Tibial nerve (tissue), 4 donors: ENCODE measurements around the gene HS6ST1. TPM values are rescaled to one million over a fixed set of nuclear protein-coding genes. Genes with fewer than 3 reads are reported as not detected.
A peak's percentile ranks its signal among the peaks of the same experiment; 100 is the strongest.

Experiments used
- DNase-seq, 2 donors: peaks; one replicate each; pipeline ENCODE4 v3.0.0-alpha.2; 2019; ENCODE audit warnings: low spot score in 2 of 2
- H3K27ac ChIP-seq, 4 donors: fragments of 200-600 bp; sonication (generic) in 3 of 4; one replicate each; pipeline ENCODE4 v1.5.1; 2017 to 2019; ENCODE audit warnings: mild to moderate bottlenecking in 1 of 4
- H3K27me3 ChIP-seq, 2 donors: fragments of 200-600 bp; sonication (generic) in 1 of 2; one replicate each; pipeline versions ENCODE4 v1.5.1 to v1.6.0; 2017 to 2019
- H3K36me3 ChIP-seq, 3 donors: fragments of 200-600 bp; sonication (generic); one replicate each; pipeline ENCODE4 v1.5.1; 2018 to 2019
- H3K4me1 ChIP-seq, 4 donors: fragments of 200-600 bp; sonication (generic) in 3 of 4; one replicate each; pipeline ENCODE4 v1.5.1; 2017 to 2019
- H3K4me3 ChIP-seq, 4 donors: fragments of 200-600 bp; sonication (generic) in 3 of 4; one replicate each; pipeline ENCODE4 v1.5.1; 2017 to 2019; ENCODE audit warnings: mild to moderate bottlenecking in 1 of 4, moderate library complexity in 1 of 4
- H3K9me3 ChIP-seq, 4 donors: fragments of 200-600 bp; sonication (generic) in 3 of 4; one replicate each; pipeline ENCODE4 v1.5.1; 2017 to 2019
- CTCF ChIP-seq, 5 experiments: fragments of 200-600 bp in 3 of 5; fragments of 450-650 bp in 2 of 5; sonication (generic) in 3 of 5; IDR thresholded peaks; one replicate each; pipeline ENCODE4 v1.5.1; 2016 to 2019; ENCODE audit warnings: antibody characterized with exemption in 5 of 5, mild to moderate bottlenecking in 3 of 5, moderate library complexity in 2 of 5
- EP300 ChIP-seq, 2 donors: sonication (generic); formaldehyde crosslinking; IDR thresholded peaks; one replicate each; pipeline ENCODE4 v1.6.1; 2017; ENCODE audit warnings: antibody characterized with exemption in 2 of 2, mild to moderate bottlenecking in 1 of 2
- POLR2A ChIP-seq, 2 donors: fragments of 450-650 bp; IDR thresholded peaks; one replicate each; pipeline ENCODE4 v1.6.1; 2017; ENCODE audit warnings: antibody characterized with exemption in 2 of 2, mild to moderate bottlenecking in 2 of 2, moderate library complexity in 2 of 2
- WGBS, 2 donors: methylation state at CpG; one replicate each; pipeline ENCODE4 v1.1.5; 2018; 5-methylcytosine and 5-hydroxymethylcytosine counted together
- total RNA-seq, 4 donors: library from RNA; depleted of rRNA; stranded (reverse); fragments of >200 nt; gene quantifications; one replicate each; pipeline ENCODE4 v1.1.0, GENCODE V29; 2016

HS6ST1 gene
- total RNA-seq, 4 donors from 2014 or later: 21.6 to 51.6 (median 39.3) TPM

DNA sequence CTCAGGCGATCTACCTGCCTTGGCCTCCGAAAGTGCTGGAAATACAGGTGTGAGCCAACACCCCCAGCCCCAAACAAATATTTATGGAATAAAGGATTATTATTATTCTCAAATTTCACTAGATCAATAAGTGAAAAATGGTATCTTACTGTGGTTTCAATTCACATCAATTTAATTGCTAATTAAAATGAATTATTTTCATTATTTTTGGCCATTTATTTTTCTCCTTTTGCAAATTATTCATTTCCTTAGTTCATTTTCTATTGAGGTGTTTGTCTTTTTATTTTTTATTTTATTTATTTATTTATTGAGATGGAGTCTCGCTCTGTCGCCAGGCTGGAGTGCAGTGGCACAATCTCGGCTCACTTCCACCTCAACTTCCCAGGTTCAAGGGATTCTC is 11.9 kb upstream of the HS6ST1 start:
- H3K27me3 ChIP-seq: no peaks in the 10 kb centered on the region
- H3K27ac ChIP-seq: no peak overlapping the region
- H3K4me3 ChIP-seq: no peak overlapping the region
- 96 to 99% methylated on average over 5 of the region's 5 CpGs for WGBS, 2 donors
- no peak for DNase-seq
- TF ChIP-seq CTCF (IDR thresholded peaks at IDR 0.05) (no peak), EP300 (IDR thresholded peaks at IDR 0.05) (no peak), POLR2A (IDR thresholded peaks at IDR 0.05) (no peak)
- H3K9me3 ChIP-seq: peaks cover 0 to 25% (median 9%) of the 10 kb centered on the region in 4 donors
- peaks cover 0 to 3% (median 0%) of the 10 kb centered on the region in 4 donors for H3K4me1 ChIP-seq
- H3K36me3 ChIP-seq: no peaks in the 10 kb centered on the region

DNA sequence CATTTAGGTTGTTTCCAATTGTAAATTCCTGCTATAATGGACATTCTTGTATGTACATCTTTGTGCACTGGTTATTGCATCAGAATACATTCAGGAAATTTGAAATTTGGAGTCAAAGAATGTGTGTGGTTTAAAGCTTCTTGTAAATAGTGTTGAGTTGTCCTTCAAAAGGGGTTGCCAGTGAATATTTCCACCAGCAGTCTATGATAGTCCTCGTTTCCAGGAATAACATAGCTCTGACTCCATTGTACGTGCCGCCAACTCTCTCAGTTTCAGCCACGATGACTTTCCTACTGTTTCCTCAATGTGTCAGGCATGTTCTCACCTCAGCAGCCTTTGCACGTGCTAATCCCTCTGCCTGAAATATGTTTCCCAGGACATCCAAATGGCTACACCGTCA is 10.9 kb upstream of the HS6ST1 start:
- no peaks in the 10 kb centered on the region for H3K27me3 ChIP-seq
- no peaks in the 10 kb centered on the region for H3K36me3 ChIP-seq
- H3K27ac ChIP-seq: no peak overlapping the region
- no peak overlapping the region for H3K4me3 ChIP-seq
- peaks cover 0 to 22% (median 8%) of the 10 kb centered on the region in 4 donors for H3K9me3 ChIP-seq
- no peak for DNase-seq
- TF ChIP-seq CTCF (IDR thresholded peaks at IDR 0.05) (no peak), POLR2A (IDR thresholded peaks at IDR 0.05) (no peak), EP300 (IDR thresholded peaks at IDR 0.05) (no peak)
- WGBS, 2 donors: 74 to 76% methylated on average over 6 of the region's 6 CpGs
- peaks cover 0 to 6% (median 2%) of the 10 kb centered on the region in 4 donors for H3K4me1 ChIP-seq

DNA sequence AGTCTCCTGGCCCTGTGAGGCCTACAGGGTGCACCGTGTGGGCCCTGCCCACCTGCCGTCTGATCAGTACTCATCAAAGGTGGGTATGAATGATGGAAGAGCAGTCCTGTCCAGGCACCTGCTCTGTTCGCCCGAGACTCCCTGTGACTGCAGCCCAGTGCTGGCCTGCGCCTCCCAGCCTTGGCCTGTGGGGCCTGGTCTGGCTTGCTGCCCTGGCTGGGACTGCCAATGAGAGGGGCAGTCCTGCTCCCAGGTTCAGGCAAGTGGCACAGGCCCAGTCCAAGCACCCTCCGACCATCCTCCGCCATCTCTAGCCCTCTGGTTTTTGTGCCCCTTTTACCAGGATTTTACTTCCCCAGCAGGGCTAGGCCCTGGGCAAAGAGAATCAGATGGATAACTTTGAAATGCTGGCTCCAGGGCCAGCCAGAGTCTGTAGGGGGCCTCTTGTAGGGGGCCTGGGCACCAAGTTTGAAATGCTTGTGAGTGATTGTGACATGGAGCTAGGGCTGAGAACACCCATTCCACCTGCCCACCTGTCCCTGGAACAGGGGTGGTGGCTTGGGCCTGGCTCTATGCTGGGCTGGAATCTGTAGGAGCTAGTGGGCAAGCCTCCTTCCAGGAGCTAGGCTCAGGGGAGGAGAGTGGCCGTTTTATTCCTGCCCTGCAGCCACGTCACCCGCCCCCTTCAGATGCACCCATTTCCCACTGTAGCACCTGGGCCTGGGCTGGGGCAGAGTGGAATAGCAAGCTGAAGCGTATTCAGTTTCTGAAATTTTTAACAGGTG is 8.7 kb upstream of the HS6ST1 start:
- H3K4me1 ChIP-seq: peaks cover 0 to 15% (median 5%) of the 10 kb centered on the region in 4 donors
- no peak overlapping the region for H3K4me3 ChIP-seq
- no peaks in the 10 kb centered on the region for H3K27me3 ChIP-seq
- H3K27ac ChIP-seq: no peak overlapping the region
- no peak for TF ChIP-seq EP300 (IDR thresholded peaks at IDR 0.05)
- no peak for DNase-seq
- no peaks in the 10 kb centered on the region for H3K36me3 ChIP-seq
- 87 to 92% methylated on average over 10 of the region's 11 CpGs for WGBS, 2 donors
- H3K9me3 ChIP-seq: peaks cover 0 to 13% (median 4%) of the 10 kb centered on the region in 4 donors

GRCh38 chr2:128326346-128326745 is 7.7 kb upstream of the HS6ST1 start:
- Histone ChIP-seq H3K9me3 (peaks cover 0 to 3% (median 0%) of the 10 kb centered on the region in 4 donors), H3K4me3 (no peak overlapping the region), H3K4me1 (peaks cover 0 to 20% (median 9%) of the 10 kb centered on the region in 4 donors), H3K27ac (no peak overlapping the region), H3K36me3 (no peaks in the 10 kb centered on the region), H3K27me3 (no peaks in the 10 kb centered on the region)
- no peak for DNase-seq
- no peak for TF ChIP-seq EP300 (IDR thresholded peaks at IDR 0.05)
- no peak for TF ChIP-seq CTCF (IDR thresholded peaks at IDR 0.05)
- TF ChIP-seq POLR2A (IDR thresholded peaks at IDR 0.05): no peak
- 80 to 92% methylated on average over 4 of the region's 4 CpGs for WGBS, 2 donors

DNA sequence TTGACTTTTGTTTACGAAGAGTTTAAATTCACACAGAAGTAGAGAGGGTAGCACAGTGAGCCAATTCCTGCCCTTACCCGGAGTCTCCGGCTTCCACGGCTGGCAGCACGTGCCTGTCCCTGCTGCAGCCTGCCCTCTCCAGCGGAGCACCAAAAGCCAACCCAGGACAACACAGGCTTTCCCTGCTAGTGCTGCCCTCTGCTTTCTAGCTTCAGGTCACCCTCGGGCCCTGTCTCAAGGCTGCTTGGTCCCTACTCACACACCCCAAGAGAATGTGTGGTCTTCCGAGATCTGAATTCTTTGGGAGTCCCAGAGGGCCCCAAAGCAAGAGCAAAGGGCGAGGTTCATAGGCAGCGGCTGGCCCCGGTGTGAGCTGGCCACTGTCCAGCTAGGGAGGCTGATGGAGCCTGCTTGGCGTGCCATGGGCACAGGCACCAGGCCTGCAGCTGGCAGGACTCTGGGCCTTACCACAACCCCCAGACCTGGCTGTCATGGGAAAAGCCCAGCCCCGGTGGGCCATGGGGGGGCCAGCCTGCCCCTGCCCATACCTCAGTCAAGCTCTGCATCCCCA is 7.0 kb upstream of the HS6ST1 start:
- no peak for DNase-seq
- 48 to 57% methylated on average over 11 to 12 of the region's 13 CpGs for WGBS, 2 donors
- Histone ChIP-seq H3K27me3 (no peaks in the 10 kb centered on the region), H3K36me3 (no peaks in the 10 kb centered on the region), H3K4me3 (no peak overlapping the region), H3K4me1 (peaks cover 0 to 26% (median 12%) of the 10 kb centered on the region in 4 donors), H3K9me3 (no peaks in the 10 kb centered on the region), H3K27ac (peak overlapping the region in 2 of 4 donors; percentile 27 to 35)
- TF ChIP-seq POLR2A (IDR thresholded peaks at IDR 0.05): no peak
- no peak for TF ChIP-seq EP300 (IDR thresholded peaks at IDR 0.05)
- no peak for TF ChIP-seq CTCF (IDR thresholded peaks at IDR 0.05)
